HG03439 (cell line): ENCODE measurements around the gene GOLGA6L10.
"Not testable (repeated sequence)": the region's sequence is repeated elsewhere in the genome, so short reads cannot be mapped to it uniquely, and the experiment has no call there.

ENCODE experiments used
- ATAC-seq: cut with Tn5 transposase; IDR thresholded peaks from one replicate; pipeline ENCODE4 v1.9.1; 2021; ENCODE audit warnings: mild to moderate bottlenecking, moderate library complexity; ENCODE audit not compliant: unreplicated experiment

The GOLGA6L10 gene

GRCh38 chr15:82344421-82344820, 4.9 kb downstream of the GOLGA6L10 start:
- not testable (repeated sequence) for ATAC-seq

- not testable (repeated sequence) for ATAC-seq
These were observed 5.4 kb downstream of the GOLGA6L10 start for GRCh38 chr15:82343851-82344250.

DNA sequence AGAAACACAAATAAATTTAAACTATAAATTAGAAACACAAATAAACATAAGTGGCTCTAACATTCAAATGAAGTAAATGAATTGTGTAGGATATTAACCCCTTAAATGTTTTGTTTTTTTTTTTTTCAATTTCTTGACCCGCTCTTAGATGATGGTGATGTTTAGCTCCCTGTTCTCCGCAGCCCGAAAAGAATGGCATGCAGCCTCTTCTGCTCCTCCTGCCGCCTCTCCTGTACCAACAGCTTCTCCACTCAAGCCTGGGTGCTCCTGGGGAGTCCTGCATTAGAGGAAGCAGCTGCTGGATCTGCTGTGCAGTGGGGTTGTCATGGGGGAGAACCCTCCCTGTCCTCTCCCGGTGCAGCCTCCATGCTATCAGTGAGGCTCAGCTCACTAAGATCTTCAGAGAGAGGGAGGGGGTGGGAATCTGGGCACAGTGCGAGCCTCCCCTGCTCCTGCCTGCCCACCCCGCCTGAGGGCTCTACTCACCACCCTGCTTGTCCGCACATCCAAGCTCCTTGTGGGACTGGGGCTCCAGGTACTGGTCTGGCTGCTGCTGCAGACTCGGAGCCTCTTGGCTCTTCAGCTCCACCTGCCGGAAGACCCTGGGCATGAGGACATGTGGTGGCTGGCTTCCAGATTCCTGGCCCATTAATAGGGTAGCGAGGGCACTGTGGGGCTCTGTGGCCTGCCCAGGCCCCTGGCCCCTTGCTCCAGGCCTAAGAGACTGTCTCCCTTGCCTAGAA, 6.5 kb downstream of the GOLGA6L10 start:
- not testable (repeated sequence) for ATAC-seq

DNA sequence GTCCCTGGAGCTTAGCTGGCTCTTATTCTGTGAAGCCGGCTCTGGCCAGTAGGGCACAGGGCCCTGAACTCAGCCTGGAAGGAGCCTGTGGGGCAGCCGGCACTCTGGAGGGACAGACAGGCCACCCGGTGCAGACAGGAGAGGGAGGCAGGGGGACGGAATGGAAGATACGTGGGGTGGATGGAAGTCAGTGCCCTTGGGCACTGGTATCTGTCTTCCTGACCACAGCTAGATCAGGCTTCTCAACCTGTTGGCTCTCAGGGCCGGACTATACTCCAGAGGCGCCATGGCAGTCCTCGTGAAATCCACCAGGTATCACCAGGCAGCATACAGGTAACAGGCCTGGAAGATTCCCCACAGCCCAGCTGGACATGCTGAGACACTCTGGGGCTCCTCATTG, 10.7 kb downstream of the GOLGA6L10 start:
- ATAC-seq = not testable (repeated sequence)

DNA sequence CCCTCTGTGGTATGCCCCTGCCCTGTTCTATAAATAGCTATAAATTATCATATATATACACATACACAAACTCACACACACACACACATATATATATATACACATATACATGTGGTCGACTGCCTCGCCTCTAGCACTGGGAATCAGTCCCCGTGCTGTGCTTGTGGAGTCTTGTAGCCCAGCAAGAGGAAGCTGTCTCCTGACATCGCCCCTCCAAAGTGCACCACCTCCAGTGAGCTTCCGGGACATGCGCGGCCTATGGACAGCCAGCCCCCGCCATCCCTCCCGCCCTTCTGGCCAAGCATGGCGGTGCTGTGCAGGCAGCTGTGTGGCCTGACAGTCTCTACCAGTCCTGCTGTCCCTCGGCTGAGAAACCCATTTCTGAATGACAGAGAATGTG, 11.2 kb downstream of the GOLGA6L10 start:
- not testable (repeated sequence) for ATAC-seq

DNA sequence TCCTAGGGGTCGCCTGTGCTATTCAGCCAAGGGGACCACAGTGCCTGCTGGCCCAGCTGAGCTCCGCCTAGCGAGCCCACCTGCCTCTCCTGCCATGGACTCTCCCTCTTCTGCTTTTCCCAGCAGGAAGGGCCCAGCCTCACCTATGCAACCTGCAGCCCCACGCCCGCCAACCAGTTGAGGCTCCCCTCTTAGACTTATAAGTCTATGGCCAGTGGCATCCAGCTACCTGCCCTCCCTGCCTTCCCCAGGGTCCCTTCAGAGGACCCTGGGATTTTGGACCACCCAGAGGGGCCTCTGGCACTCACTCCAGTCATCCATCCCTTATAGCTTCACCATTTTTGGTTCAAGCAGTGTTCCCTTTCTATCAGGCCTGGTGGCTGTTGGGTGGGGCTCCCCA, 12.2 kb downstream of the GOLGA6L10 start:
- ATAC-seq = not testable (repeated sequence)

DNA sequence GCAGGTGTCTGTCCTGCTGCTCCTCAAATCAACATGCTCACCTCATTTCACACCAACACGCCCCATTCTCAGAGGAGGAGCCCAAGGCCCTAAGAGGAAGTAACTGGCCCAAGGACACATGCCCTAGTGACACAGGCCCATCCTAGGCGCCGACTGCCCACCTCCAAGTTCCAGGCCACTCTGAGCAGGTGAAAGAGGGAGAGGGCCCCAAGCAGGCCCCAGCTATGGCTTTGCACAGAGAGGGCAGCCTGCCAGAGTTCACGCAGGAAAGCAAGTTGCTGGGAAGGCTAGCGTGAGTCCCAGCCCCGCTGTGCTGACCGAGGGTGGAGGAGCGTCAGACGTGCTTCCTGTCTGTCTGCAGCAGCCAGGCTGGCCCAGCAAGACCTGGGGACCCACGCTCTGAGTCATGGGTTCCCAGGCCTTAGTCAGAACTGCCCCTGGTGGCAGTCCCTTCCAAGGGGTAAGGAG, 13.1 kb downstream of the GOLGA6L10 start:
- not testable (repeated sequence) for ATAC-seq

GRCh38 chr15:82335006-82335405, 14.3 kb downstream of the GOLGA6L10 start:
- not testable (repeated sequence) for ATAC-seq

- not testable (repeated sequence) for ATAC-seq
These were observed 14.7 kb downstream of the GOLGA6L10 start for GRCh38 chr15:82334554-82334932.

DNA sequence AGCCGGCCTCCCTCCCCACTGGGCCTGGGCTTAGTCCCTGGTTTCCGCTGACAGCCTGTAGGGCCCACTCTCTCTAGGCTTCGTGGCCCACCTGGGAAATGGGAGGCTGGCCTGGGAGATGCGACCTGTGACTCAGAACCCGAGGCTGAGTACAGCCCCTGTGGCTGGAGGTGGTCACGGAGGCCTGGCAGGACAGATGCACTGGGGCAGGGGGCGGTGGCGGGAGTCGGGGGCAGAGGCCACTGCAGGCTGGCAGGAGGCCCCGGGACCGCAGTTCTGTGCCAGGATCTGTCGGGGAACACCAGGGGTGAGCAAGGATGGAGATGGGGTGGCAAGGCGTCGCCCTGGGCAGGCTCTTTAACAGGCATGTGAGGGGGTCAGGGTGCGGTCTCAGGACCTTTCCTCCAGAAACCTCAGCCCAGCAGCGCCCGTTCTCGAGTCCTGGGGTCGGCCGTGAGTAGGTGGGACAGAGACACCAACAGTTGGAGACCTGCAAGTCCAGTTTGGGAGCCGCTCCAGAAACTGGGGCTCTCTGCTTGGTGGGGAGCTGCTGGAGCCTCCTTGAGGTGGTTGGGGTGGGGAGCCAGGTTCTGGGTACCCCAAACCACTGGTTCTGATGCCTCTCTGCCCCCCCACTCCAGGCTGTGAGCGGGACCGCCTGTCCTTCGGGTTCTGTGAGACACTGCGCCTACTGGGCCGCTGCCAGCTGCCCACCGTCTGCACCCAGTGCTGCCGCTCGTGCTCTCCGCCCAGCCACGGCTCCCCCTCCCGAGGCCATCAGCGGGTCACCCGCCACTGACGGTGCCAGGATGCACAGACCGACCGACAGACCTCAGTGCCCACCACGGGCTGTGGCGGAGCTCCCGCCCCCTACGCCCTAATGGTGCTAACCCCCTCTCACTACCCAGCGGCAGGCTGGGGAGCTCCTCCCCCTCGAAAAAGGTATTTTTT, 15.4 kb downstream of the GOLGA6L10 start:
- not testable (repeated sequence) for ATAC-seq

DNA sequence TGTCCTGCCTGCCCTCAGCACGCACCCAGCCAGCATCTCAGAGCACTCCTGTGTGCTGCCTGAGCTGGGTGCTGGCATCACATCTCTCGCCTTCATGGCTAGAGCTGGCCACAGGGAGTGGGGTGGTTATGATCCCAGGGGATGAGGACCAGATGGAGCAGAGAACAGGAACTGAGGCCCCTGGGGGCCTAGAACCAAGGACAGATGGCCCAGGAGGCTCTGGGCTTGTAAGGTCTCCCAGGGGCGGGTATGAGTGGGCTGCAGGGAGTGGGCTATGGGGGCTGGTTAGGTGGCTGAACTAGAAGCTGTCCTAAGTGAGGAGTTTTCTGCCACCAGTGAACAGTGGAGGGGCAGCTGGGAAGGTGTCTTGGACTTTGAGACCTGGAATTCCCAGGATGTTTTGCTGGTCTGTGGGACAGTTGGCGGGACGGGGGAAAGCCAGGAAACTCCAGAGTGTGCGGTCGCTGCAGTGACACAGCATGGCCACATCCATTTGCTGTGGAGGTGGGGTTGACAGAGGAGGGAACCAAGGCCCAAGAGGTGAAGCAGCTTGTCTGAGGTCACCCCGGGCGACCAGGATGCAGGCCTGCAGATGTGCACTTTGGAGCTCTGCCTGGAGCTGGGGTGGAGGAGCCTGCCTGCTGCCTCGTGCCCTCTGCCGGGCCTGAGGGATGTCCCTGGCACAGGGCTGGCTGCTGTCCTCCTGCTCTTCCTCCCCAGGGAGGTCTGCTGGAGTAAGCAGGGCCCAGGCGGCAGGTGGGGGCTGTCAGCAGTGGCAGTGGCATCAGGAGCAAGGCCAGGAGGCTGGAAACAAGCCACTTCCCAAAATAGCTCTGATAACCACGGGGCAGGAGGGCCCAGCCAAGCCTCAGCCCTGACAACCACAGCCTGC, 16.3 kb downstream of the GOLGA6L10 start:
- ATAC-seq = not testable (repeated sequence)

GRCh38 chr15:82331576-82332304, 17.5 kb downstream of the GOLGA6L10 start:
- not testable (repeated sequence) for ATAC-seq

DNA sequence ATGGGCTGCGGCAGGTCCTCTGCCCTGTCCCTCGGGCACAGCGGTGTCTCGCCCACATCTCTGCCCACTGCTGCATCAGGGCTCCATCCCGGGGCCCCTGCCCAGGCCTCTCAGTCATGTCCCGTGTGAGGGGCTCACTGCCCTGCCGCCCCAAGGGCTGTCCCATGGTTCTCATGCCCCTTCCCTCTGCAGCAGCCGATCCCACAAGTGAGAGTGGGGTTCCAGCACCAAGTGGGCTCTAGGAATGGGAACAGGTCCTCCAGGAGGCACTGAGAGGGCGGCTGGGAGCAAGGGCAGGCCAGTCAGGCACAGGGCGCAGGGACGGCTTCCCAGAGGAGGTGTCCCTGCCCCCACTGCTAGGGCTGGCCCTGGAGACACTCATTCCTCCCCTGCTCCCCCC, 18.4 kb downstream of the GOLGA6L10 start:
- not testable (repeated sequence) for ATAC-seq

GRCh38 chr15:82329039-82329438, 20.2 kb downstream of the GOLGA6L10 start:
- ATAC-seq = not testable (repeated sequence)

DNA sequence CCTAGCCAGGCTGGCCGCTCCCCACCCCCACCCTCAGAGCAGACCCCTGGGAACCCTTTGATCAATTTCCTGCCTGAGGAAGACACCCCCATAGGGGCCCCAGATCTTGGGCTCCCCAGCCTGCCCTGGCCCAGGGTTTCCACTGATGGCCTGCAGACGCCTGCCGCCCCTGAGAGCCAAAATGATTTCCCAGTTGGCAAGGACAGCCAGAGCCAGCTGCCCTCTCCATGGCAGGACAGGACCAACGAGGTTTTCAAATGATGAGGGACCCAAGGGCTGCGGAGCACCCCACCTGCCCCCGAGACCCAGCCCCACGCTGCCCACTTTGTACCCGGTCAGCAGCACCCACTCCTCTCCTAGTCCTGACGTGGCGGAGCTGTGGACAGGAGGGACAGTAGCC, 21.9 kb downstream of the GOLGA6L10 start:
- not testable (repeated sequence) for ATAC-seq

- not testable (repeated sequence) for ATAC-seq
These were observed 22.4 kb downstream of the GOLGA6L10 start for GRCh38 chr15:82326896-82327295.

DNA sequence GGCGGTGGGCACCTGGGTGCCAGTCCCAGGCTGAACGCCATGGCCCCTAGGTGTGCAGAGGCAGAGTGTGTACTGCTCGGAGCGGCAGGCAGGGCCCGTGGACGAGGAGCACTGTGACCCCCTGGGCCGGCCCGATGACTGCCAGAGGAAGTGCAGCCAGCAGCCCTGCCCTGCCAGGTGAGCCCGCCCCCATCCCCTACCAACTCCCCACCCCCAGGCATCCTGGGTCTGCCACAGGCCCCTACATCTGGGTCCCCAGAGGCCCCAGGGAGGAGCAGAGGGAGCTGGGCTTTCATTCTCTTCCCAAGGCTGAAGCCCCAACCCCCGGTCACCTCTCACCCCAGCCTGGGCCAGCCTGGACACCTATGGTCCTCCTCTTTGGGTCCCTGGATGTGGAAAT, 23.6 kb downstream of the GOLGA6L10 start:
- ATAC-seq = not testable (repeated sequence)

DNA sequence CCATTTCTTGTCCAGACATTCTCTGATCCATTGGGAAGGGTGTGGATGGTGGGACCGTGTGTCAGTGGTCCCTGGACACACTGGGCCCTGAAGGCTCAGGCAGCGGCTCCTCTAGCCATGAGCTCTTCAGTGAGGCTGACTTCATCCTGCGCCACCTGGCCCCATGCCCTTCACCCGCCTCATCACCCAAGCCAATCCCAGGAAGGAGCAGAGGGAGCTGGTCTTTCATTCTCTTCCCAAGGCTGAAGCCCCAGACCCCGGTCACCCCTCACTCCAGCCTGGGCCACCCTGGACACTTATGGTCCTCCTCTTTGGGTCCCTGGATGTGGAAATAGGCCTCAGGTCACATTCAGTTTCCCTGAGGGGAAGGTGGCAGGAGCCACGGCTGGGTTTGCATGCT, 24.4 kb downstream of the GOLGA6L10 start:
- ATAC-seq = not testable (repeated sequence)

GRCh38 chr15:82322488-82322887, 26.8 kb downstream of the GOLGA6L10 start:
- not testable (repeated sequence) for ATAC-seq

DNA sequence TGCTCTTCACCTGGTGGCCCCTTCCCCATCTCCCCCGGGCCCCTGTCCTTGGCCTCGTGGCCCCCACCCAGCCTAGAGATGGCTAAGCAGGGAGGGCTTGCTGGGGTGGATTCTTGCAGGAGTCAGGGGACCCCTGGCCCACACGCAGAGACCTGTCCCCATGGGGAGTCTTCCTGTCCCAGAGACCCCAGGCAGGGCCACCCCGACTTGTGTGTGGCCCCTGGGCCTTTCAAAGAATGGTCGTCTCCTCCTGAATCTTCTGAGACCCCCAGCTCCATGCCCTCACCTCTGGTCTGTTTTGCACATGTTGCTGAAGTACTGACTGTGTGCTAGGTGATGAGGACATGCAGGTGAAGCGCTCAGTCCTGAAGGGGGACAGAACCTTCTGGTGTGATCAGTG, 28.4 kb downstream of the GOLGA6L10 start:
- ATAC-seq = not testable (repeated sequence)
